GM21737 (cell line): ENCODE measurements around the gene KCTD6.

Source experiments
- ATAC-seq: cut with Tn5 transposase; IDR thresholded peaks from one replicate; pipeline ENCODE4 v1.9.1; 2021; ENCODE audit warnings: mild to moderate bottlenecking, moderate library complexity; ENCODE audit not compliant: unreplicated experiment

KCTD6 gene

GRCh38 chr3:58484722-58485069 lies 7.2 kb upstream of the KCTD6 start:
- ATAC-seq, result no peak

- no peak for ATAC-seq
These were observed 6.0 kb upstream of the KCTD6 start for GRCh38 chr3:58485801-58486435.

GRCh38 chr3:58487140-58487886 lies 4.6 kb upstream of the KCTD6 start:
- ATAC-seq, result no peak

- ATAC-seq, result no peak
These were observed 2.9 kb upstream of the KCTD6 start for GRCh38 chr3:58488967-58489366.

GRCh38 chr3:58490860-58491501 lies 915 bp upstream of the KCTD6 start:
- no peak for ATAC-seq

- no peak for ATAC-seq
These were observed 604 bp downstream of the KCTD6 start for GRCh38 chr3:58492494-58492905.

- ATAC-seq, result no peak
These were observed 2.2 kb downstream of the KCTD6 start for GRCh38 chr3:58494107-58494506.

- ATAC-seq, result no peak
These were observed 3.2 kb downstream of the KCTD6 start for GRCh38 chr3:58495101-58495500.

- ATAC-seq, result no peak
These were observed 4.4 kb downstream of the KCTD6 start for GRCh38 chr3:58496206-58496857.

- ATAC-seq, result no peak
These were observed 5.2 kb downstream of the KCTD6 start for GRCh38 chr3:58497097-58497496.

GRCh38 chr3:58502872-58503271 lies 11.0 kb downstream of the KCTD6 start:
- no peak for ATAC-seq

GRCh38 chr3:58507356-58508078 lies 15.6 kb downstream of the KCTD6 start:
- no peak for ATAC-seq

- ATAC-seq, result no peak
These were observed 16.5 kb downstream of the KCTD6 start for GRCh38 chr3:58508437-58508836.

GRCh38 chr3:58514405-58514804 lies 22.5 kb downstream of the KCTD6 start:
- ATAC-seq, result no peak

- ATAC-seq, result no peak
These were observed 26.4 kb downstream of the KCTD6 start for GRCh38 chr3:58518291-58518789.

- no peak for ATAC-seq
These were observed 27.9 kb downstream of the KCTD6 start for GRCh38 chr3:58519668-58520402.

GRCh38 chr3:58520403-58521335 lies 28.8 kb downstream of the KCTD6 start:
- no peak for ATAC-seq

- no peak for ATAC-seq
These were observed 29.4 kb downstream of the KCTD6 start for GRCh38 chr3:58521336-58521670.

- ATAC-seq, result no peak
These were observed 30.2 kb downstream of the KCTD6 start for GRCh38 chr3:58521917-58522631.
